ENCODE results near the gene LCOR. TPM values are rescaled to one million over a fixed set of nuclear protein-coding genes. Genes with fewer than 3 reads are reported as not detected.

Gene LCOR
- polyA plus RNA-seq (2013, experiment 1 of 2), result 8.9 TPM
- polyA plus RNA-seq (2013, experiment 2 of 2), result 9.6 TPM

DNA sequence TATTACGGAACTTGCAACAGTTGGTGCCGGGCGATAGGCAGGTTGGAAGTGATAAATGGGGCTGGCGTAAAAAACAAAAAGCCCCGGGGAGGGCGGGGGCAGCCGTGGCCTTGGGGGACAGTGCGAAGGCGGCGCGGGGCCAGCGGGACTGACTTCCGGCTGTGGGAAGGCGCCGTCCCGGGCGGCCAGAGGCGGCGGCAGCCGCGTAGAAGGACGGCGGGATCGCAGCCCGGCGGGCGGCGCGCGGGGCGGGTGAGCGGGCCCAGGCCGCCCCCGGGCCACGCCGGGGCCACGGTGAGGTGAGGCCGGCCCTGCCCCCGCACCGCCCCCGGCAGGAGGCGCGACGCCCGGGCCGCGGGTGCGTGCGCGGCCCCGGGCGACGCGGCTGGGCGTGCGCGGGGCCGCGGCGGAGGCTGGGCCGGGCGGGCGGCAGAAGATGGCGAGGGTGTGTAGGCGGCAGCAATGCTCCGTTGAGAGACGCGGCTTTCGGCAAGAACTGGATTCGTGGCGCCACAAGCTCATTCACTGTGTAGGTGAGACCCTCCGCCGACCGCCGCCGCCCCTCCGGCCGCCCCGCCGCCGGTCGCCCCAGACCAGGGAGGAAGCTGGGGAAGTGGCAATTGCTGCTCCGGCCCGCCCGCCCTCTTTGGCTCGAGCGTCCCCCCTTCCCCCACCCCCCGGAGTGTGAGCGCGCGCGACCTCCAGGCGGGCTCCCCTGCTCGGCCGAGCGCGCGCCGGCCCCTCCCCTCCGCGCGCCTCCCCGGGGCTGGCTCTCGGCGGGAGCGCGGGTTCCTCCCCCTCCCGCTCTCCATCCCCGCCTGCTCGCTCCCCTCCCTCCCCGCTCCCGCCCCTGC is at the start of gene LCOR:
Gene LCOR, plus strand, starts transcription at position 432 of the 854 bp plus-strand sequence. CDS start 116,760 bp downstream, outside the sequence.
- peak within 1 kb of the TSS; percentile 68 to 96 for H3K14ac ChIP-seq (ENCODE audit: low read length in 2 of 2)
- no peaks in the 10 kb centered on the region for H3K9me3 ChIP-seq (ENCODE audit: control insufficient read depth, low read length)
- peaks cover 3% of the 10 kb centered on the region for H3K79me1 ChIP-seq (replicated peaks; ENCODE audit: low read length, poor library complexity, severe bottlenecking)
- peak within 1 kb of the TSS; percentile 35 to 96 for H3K4ac ChIP-seq (ENCODE audit: low read depth in 1 of 2, low read length in 2 of 2)
- peak within 1 kb of the TSS; percentile 96 for H2BK120ac ChIP-seq (ENCODE audit: low read depth, low read length)
- H3K27me3 ChIP-seq (ENCODE audit: control insufficient read depth in 1 of 2, insufficient read depth in 1 of 2, low read length in 2 of 2), result peaks cover 0 to 1% of the 10 kb centered on the region in 2 experiments
- peak within 1 kb of the TSS; percentile 90 to 95 for H3K4me3 ChIP-seq (ENCODE audit: insufficient read depth in 1 of 2, low read depth in 1 of 2, low read length in 2 of 2)
- peak within 1 kb of the TSS; percentile 93 to 94 for H3K18ac ChIP-seq (ENCODE audit: low read depth in 1 of 2, low read length in 2 of 2)
- H3K9ac ChIP-seq (ENCODE audit: low read length), result peak within 1 kb of the TSS; percentile 92
- H3K23ac ChIP-seq (ENCODE audit: low read length in 2 of 2), result peak within 1 kb of the TSS in 1 of 2 experiments; percentile 72
- peak within 1 kb of the TSS; percentile 96 for H2BK5ac ChIP-seq (ENCODE audit: low read depth, low read length, poor library complexity, severe bottlenecking)
- peak within 1 kb of the TSS; percentile 92 for H2AFZ ChIP-seq (ENCODE audit: low read depth, low read length)
- H2AK5ac ChIP-seq (ENCODE audit: low read length, severe bottlenecking), result no peak within 1 kb of the TSS
- H3K4me1 ChIP-seq (ENCODE audit: control insufficient read depth, insufficient read depth, low read depth, low read length), result peaks cover 1% of the 10 kb centered on the region
- H2BK15ac ChIP-seq (ENCODE audit: low read depth, poor library complexity, severe bottlenecking), result peak within 1 kb of the TSS; percentile 100
- peak within 1 kb of the TSS; percentile 90 for H4K91ac ChIP-seq (ENCODE audit: low read length)
- peak within 1 kb of the TSS in 1 of 2 experiments; percentile 49 for H2BK12ac ChIP-seq (ENCODE audit: low read length in 2 of 2)
- H3K27ac ChIP-seq (ENCODE audit: low read length, poor library complexity, severe bottlenecking), result peak within 1 kb of the TSS; percentile 78
- peak; percentile 91 for DNase-seq
- H4K8ac ChIP-seq (ENCODE audit: low read length), result peak within 1 kb of the TSS; percentile 93
- no peaks in the 10 kb centered on the region for H3K36me3 ChIP-seq (ENCODE audit: control insufficient read depth in 1 of 2, insufficient read depth in 2 of 2, low read depth in 1 of 2, low read length in 2 of 2)
- H3K4me2 ChIP-seq (ENCODE audit: low read length, poor library complexity, severe bottlenecking), result peak within 1 kb of the TSS; percentile 49
- under 1% methylated on average over 48 of the region's 112 CpGs for WGBS

DNA sequence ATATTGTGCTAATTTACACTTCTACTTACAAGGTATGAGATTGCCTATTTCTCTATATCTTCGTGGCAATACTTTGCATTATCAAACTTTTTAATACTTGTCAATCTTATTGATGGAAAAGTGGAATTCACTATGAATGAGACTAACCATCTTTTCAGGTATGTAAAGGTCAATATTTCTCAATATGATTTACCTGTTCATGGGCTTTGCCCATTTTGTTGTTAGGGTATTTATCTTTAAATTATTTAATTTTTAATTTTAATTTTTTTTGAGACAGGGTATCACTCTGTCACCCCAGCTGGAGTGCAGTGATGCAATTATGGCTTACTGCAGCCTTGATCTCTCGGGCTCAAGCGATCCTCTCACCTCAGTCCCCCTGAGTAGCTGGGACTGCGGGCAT is 47.8 kb upstream of the LCOR start:
- Histone ChIP-seq H2BK5ac (ENCODE audit: low read depth, low read length, poor library complexity, severe bottlenecking) (no peak overlapping the region), H3K27ac (ENCODE audit: low read length, poor library complexity, severe bottlenecking) (no peak overlapping the region), H3K23ac (ENCODE audit: low read length in 2 of 2) (no peak overlapping the region), H4K8ac (ENCODE audit: low read length) (no peak overlapping the region), H3K14ac (ENCODE audit: low read length in 2 of 2) (no peak overlapping the region), H2BK120ac (ENCODE audit: low read depth, low read length) (no peak overlapping the region), H3K4me3 (ENCODE audit: insufficient read depth in 1 of 2, low read depth in 1 of 2, low read length in 2 of 2) (no peak overlapping the region), H3K9me3 (ENCODE audit: control insufficient read depth, low read length) (peaks cover 6% of the 10 kb centered on the region), H3K79me1 (replicated peaks; ENCODE audit: low read length, poor library complexity, severe bottlenecking) (no peaks in the 10 kb centered on the region), H2AFZ (ENCODE audit: low read depth, low read length) (no peak overlapping the region), H3K36me3 (ENCODE audit: control insufficient read depth in 1 of 2, insufficient read depth in 2 of 2, low read depth in 1 of 2, low read length in 2 of 2) (no peaks in the 10 kb centered on the region), H3K18ac (ENCODE audit: low read depth in 1 of 2, low read length in 2 of 2) (no peak overlapping the region), H4K91ac (ENCODE audit: low read length) (no peak overlapping the region), H3K27me3 (ENCODE audit: control insufficient read depth in 1 of 2, insufficient read depth in 1 of 2, low read length in 2 of 2) (no peaks in the 10 kb centered on the region), H3K9ac (ENCODE audit: low read length) (no peak overlapping the region), H3K4me1 (ENCODE audit: control insufficient read depth, insufficient read depth, low read depth, low read length) (no peaks in the 10 kb centered on the region), H3K4me2 (ENCODE audit: low read length, poor library complexity, severe bottlenecking) (no peak overlapping the region), H3K4ac (ENCODE audit: low read depth in 1 of 2, low read length in 2 of 2) (no peak overlapping the region), H2BK12ac (ENCODE audit: low read length in 2 of 2) (no peak overlapping the region), H2BK15ac (ENCODE audit: low read depth, poor library complexity, severe bottlenecking) (no peak overlapping the region), H2AK5ac (ENCODE audit: low read length, severe bottlenecking) (no peak overlapping the region)
- no peak for DNase-seq
- 92% methylated on average over 4 of the region's 4 CpGs for WGBS

GRCh38 chr10:96789571-96790108 is 42.5 kb upstream of the LCOR start:
- H3K36me3 ChIP-seq (ENCODE audit: control insufficient read depth in 1 of 2, insufficient read depth in 2 of 2, low read depth in 1 of 2, low read length in 2 of 2), result no peaks in the 10 kb centered on the region
- no peak overlapping the region for H2BK12ac ChIP-seq (ENCODE audit: low read length in 2 of 2)
- no peaks in the 10 kb centered on the region for H3K4me1 ChIP-seq (ENCODE audit: control insufficient read depth, insufficient read depth, low read depth, low read length)
- DNase-seq, result peak; percentile 41
- no peak overlapping the region for H2AFZ ChIP-seq (ENCODE audit: low read depth, low read length)
- H3K4me3 ChIP-seq (ENCODE audit: insufficient read depth in 1 of 2, low read depth in 1 of 2, low read length in 2 of 2), result no peak overlapping the region
- H3K9me3 ChIP-seq (ENCODE audit: control insufficient read depth, low read length), result peaks cover 6% of the 10 kb centered on the region
- WGBS, result 54% methylated on average over 4 of the region's 4 CpGs
- no peaks in the 10 kb centered on the region for H3K79me1 ChIP-seq (replicated peaks; ENCODE audit: low read length, poor library complexity, severe bottlenecking)
- no peak overlapping the region for H3K18ac ChIP-seq (ENCODE audit: low read depth in 1 of 2, low read length in 2 of 2)
- no peak overlapping the region for H2BK5ac ChIP-seq (ENCODE audit: low read depth, low read length, poor library complexity, severe bottlenecking)
- H4K8ac ChIP-seq (ENCODE audit: low read length), result no peak overlapping the region
- peaks cover 0 to 6% of the 10 kb centered on the region in 2 experiments for H3K27me3 ChIP-seq (ENCODE audit: control insufficient read depth in 1 of 2, insufficient read depth in 1 of 2, low read length in 2 of 2)
- H3K4me2 ChIP-seq (ENCODE audit: low read length, poor library complexity, severe bottlenecking), result no peak overlapping the region
- H3K9ac ChIP-seq (ENCODE audit: low read length), result no peak overlapping the region
- no peak overlapping the region for H2BK120ac ChIP-seq (ENCODE audit: low read depth, low read length)
- no peak overlapping the region for H2AK5ac ChIP-seq (ENCODE audit: low read length, severe bottlenecking)
- H2BK15ac ChIP-seq (ENCODE audit: low read depth, poor library complexity, severe bottlenecking), result no peak overlapping the region
- no peak overlapping the region for H4K91ac ChIP-seq (ENCODE audit: low read length)
- H3K23ac ChIP-seq (ENCODE audit: low read length in 2 of 2), result no peak overlapping the region
- no peak overlapping the region for H3K27ac ChIP-seq (ENCODE audit: low read length, poor library complexity, severe bottlenecking)
- no peak overlapping the region for H3K4ac ChIP-seq (ENCODE audit: low read depth in 1 of 2, low read length in 2 of 2)
- no peak overlapping the region for H3K14ac ChIP-seq (ENCODE audit: low read length in 2 of 2)

DNA sequence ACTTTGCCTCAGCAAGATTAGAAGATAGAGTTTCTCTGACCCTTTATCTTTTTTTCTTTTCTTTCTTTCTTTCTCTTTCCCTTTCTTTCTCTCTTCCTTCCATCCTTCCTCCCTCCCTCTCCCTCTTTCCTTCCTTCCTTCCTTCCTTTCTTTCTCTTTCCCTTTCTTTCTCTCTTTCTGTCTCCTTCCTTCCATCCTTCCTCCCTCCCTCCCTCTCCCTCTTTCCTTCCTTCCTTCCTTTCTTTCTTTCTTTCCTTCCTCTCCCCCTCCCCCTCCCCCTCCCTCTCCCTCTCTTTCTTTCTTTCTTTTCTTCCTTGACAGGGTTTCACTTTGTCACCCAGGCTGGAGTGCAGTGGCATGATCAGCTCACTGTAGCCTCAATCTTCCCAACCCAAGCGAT is 40.2 kb upstream of the LCOR start:
- no peak overlapping the region for H2BK120ac ChIP-seq (ENCODE audit: low read depth, low read length)
- H3K27me3 ChIP-seq (ENCODE audit: control insufficient read depth in 1 of 2, insufficient read depth in 1 of 2, low read length in 2 of 2), result peaks cover 0 to 6% of the 10 kb centered on the region in 2 experiments
- H3K4me2 ChIP-seq (ENCODE audit: low read length, poor library complexity, severe bottlenecking), result no peak overlapping the region
- H3K9ac ChIP-seq (ENCODE audit: low read length), result no peak overlapping the region
- H3K4me3 ChIP-seq (ENCODE audit: insufficient read depth in 1 of 2, low read depth in 1 of 2, low read length in 2 of 2), result no peak overlapping the region
- no peak overlapping the region for H3K18ac ChIP-seq (ENCODE audit: low read depth in 1 of 2, low read length in 2 of 2)
- no peak for DNase-seq
- WGBS, result no CpG with 5 or more reads among the region's 1 CpG
- H2BK15ac ChIP-seq (ENCODE audit: low read depth, poor library complexity, severe bottlenecking), result no peak overlapping the region
- H2BK12ac ChIP-seq (ENCODE audit: low read length in 2 of 2), result no peak overlapping the region
- no peak overlapping the region for H2BK5ac ChIP-seq (ENCODE audit: low read depth, low read length, poor library complexity, severe bottlenecking)
- peaks cover 6% of the 10 kb centered on the region for H3K9me3 ChIP-seq (ENCODE audit: control insufficient read depth, low read length)
- no peak overlapping the region for H3K23ac ChIP-seq (ENCODE audit: low read length in 2 of 2)
- H2AFZ ChIP-seq (ENCODE audit: low read depth, low read length), result no peak overlapping the region
- H3K4me1 ChIP-seq (ENCODE audit: control insufficient read depth, insufficient read depth, low read depth, low read length), result no peaks in the 10 kb centered on the region
- H4K91ac ChIP-seq (ENCODE audit: low read length), result no peak overlapping the region
- H3K27ac ChIP-seq (ENCODE audit: low read length, poor library complexity, severe bottlenecking), result no peak overlapping the region
- H3K14ac ChIP-seq (ENCODE audit: low read length in 2 of 2), result no peak overlapping the region
- H3K79me1 ChIP-seq (replicated peaks; ENCODE audit: low read length, poor library complexity, severe bottlenecking), result no peaks in the 10 kb centered on the region
- no peak overlapping the region for H4K8ac ChIP-seq (ENCODE audit: low read length)
- no peaks in the 10 kb centered on the region for H3K36me3 ChIP-seq (ENCODE audit: control insufficient read depth in 1 of 2, insufficient read depth in 2 of 2, low read depth in 1 of 2, low read length in 2 of 2)
- no peak overlapping the region for H3K4ac ChIP-seq (ENCODE audit: low read depth in 1 of 2, low read length in 2 of 2)
- no peak overlapping the region for H2AK5ac ChIP-seq (ENCODE audit: low read length, severe bottlenecking)
